Gastrocnemius medialis (tissue), 4 donors: ENCODE data around the gene RNASE3.

Source experiments
- CTCF ChIP-seq, 5 experiments: fragments of 450-650 bp in 3 of 5; fragments of 200-600 bp in 2 of 5; sonication (generic) in 2 of 5; IDR thresholded peaks in 4 of 5; conservative IDR thresholded peaks in 1 of 5; 1 replicate in 4 of 5; 2 replicates in 1 of 5; pipeline ENCODE4 v1.5.1; 2016 to 2019; ENCODE audit warnings: antibody characterized with exemption in 5 of 5, mild to moderate bottlenecking in 3 of 5, moderate library complexity in 3 of 5
- POLR2A ChIP-seq, 2 donors: fragments of 450-650 bp; IDR thresholded peaks; one replicate each; pipeline ENCODE4 v1.6.1; 2017; ENCODE audit warnings: antibody characterized with exemption in 2 of 2, mild to moderate bottlenecking in 2 of 2, moderate library complexity in 2 of 2

- peak in 2 of 5 experiments; percentile 12 to 34 for TF ChIP-seq CTCF (IDR thresholded peaks at IDR 0.05 in 4 of 5, conservative IDR thresholded peaks at IDR 0.05 in 1 of 5)
- no peak for TF ChIP-seq POLR2A (IDR thresholded peaks at IDR 0.05)
These were observed 43.1 kb downstream of the RNASE3 start for GRCh38 chr14:20934148-20934762.
